ENCODE data around the gene ITPRIPL2. TPM values are rescaled to one million over a fixed set of nuclear protein-coding genes. Genes with fewer than 3 reads are reported as not detected.
A peak's percentile ranks its signal among the peaks of the same experiment; 100 is the strongest.

ITPRIPL2 gene
- 29.2 TPM for total RNA-seq

DNA sequence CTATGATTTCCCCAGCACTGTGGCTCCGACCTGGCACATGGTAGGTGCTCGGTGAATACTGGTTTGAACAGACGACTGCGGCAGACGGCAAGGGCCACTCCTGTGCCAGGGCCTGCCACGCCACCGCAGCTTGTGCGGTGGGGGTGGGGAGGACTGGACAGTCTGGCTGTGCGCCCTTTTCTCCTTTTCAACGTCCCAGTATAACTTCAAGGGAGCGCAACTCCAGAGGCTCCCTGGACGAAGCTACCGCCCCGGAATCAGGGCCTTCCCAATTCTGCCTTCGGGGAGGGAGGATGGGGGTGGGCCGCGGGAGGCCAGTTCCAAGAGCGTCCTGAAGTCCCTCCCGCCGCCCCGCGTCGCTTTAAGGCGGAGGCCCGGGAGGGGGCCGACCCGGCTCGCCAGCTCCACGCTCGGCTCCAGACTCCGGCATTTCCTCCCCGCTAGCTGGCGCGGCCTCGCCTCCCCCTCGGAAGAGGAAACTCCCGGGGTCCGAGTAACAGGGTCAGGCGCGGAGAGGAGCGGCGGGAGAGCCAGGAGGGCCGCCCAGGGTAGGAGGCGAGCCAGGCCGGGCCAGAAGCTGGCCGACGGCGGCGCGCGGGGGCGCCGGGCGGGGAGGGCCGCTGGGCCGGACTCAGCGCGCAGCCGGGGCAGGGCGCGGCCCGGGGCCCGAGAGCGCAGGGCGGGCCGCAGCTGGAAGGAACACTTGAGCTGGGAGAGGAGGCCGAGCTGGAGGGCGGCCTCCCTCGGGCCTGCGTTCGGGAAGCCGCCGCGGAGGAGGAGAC lies at the start of gene ITPRIPL2:
ITPRIPL2 (plus strand) TSS at position 388 of the 782 bp plus-strand sequence. CDS start 498 bp downstream, outside the sequence.
- ATAC-seq = peak; percentile 68

GRCh38 chr16:19066988-19067348 lies 46.8 kb upstream of the ITPRIPL2 start:
- no peak for ATAC-seq

- ATAC-seq = peak; percentile 99
Measured at GRCh38 chr16:19067349-19068236, 46.2 kb upstream of the ITPRIPL2 start, which contains the start of gene COQ7. Gene COQ7 (plus strand): TSS chr16:19067614. CDS start chr16:19067665, 51 bp downstream.

DNA sequence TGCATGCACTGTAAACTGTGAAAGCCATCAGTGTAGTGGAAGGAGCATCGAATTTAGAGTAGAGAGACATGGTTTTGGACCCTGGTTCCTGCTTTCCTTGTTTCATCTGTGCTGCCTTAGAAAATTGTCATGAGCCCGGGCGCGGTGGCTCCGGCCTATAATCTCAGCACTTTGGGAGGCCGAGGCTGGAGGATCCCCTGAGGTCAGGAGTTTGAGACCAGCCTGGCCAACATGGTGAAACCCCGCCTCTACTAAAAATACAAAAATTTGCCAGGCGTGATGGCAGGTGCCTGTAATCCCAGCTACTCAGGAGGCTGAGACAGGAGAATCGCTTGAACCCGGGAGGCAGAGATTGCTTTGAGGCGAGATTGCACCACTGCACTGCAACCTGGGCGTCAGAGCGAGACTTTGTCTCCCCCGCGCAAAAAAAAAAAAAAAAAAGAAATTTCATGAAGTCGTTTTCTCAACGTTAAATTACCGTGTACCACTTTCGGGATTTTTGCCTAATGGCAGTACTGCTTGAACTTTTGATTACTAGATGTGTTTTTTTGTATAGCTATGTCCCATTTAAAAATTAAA lies 45.4 kb upstream of the ITPRIPL2 start:
- ATAC-seq = no peak

DNA sequence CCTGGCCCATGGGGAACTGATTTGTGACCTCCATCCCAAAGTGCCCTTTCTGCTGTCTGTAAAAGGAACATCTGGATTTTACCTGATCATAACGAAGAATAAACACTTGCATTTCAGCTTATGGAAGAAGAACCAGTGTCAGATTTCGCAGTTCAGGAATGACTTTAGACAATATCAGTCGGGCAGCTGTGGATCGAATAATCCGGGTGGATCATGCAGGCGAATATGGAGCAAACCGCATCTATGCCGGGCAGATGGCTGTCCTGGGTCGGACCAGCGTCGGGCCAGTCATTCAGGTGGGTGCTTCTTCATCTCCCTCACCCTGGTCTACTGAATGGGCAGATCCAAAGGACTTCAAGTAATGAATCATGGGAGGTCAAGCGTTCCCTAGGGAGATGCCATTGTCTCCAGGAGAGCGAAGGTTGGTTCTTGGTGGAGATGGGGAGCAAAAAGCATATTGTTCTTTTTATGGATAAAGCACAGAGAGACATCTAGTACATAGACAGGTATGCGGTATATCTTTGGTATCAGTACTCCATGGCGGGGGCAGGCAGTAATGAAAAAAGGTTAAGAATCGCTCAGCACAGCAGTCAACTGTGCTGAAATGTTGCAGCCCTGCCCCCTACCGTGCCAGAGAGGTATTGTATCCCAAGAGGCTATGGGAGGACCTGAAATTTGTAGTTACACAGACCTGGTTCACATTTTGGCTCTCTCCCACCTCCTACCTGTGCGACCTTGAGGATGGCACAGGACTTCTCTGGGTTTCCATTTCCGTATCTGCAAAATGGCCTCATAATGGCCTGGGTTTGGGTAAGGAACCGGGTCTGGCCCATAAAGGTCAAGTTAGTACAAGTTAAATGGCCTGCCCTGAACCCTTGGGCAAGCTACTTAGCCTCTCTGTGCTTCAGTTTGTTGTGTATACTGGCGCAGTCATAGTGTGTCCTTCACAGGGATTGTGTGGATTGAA lies 41.7 kb upstream of the ITPRIPL2 start:
- ATAC-seq = peak; percentile 17

- ATAC-seq = no peak
Measured at GRCh38 chr16:19073344-19073743, 40.4 kb upstream of the ITPRIPL2 start.

DNA sequence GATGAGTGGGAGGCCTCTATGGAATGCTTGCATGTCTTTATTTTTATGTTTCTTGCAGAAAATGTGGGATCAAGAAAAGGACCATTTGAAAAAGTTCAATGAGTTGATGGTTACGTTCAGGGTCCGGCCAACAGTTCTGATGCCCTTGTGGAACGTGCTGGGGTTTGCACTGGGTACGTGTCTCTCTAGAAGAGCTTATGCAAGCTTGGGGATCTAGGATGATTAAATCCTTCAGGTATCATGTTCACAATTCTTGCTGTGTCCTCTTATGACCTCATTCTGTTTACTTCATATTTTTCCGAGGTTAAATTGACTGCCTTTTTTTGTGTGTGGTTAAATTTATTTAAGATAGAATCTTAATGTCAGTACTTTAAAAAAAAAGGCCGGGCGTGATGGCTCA lies 39.9 kb upstream of the ITPRIPL2 start:
- no peak for ATAC-seq

- no peak for ATAC-seq
Measured at GRCh38 chr16:19075511-19075910, 38.3 kb upstream of the ITPRIPL2 start.

GRCh38 chr16:19077879-19078278 lies 35.9 kb upstream of the ITPRIPL2 start:
- no peak for ATAC-seq

- no peak for ATAC-seq
Measured at GRCh38 chr16:19083670-19084069, 30.1 kb upstream of the ITPRIPL2 start.

DNA sequence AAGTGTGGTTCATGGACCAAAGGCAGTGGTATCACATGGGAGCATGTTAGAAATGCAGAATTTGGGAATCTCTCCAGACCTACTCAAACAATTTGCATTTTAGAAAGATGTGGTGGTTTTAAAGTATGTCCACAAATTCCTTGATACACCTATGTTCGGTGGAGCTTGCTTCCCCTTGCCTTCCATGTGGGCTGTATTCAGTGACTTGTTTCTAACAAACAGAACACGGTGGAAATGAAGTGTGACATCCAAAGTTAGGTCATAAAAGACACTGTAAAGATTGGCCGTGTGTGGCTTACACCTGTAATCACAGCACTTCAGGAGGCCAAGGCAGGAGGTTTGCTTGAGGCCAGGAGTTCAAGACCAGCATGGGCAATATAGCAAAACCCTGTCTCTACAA lies 29.6 kb upstream of the ITPRIPL2 start:
- no peak for ATAC-seq

- ATAC-seq = no peak
Measured at GRCh38 chr16:19084879-19085278, 28.9 kb upstream of the ITPRIPL2 start.

DNA sequence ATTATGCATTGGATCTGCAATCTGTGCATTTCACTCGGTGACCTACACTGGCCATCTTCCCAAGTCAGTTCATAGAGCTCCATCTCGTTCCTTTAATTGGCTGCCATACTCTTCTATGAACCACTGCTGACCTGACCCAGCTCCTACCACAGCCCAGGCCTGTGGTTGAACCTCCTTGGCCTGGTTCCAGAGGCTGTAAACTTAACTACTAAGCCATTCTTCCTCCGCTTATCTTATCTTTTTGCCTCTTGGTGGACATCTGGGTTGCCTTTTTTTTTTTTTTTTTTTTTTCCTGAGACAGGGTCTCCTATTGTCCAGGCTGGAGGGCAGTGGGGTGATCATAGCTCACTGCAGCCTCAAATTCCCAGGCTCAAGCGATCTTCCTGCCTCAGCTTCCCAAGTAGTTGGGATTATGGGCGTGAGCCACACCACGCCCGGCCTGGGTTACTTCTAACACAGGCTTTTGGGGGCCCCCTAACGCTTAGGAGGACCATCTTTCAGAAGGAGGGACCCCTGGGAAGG lies 28.0 kb upstream of the ITPRIPL2 start:
- no peak for ATAC-seq

DNA sequence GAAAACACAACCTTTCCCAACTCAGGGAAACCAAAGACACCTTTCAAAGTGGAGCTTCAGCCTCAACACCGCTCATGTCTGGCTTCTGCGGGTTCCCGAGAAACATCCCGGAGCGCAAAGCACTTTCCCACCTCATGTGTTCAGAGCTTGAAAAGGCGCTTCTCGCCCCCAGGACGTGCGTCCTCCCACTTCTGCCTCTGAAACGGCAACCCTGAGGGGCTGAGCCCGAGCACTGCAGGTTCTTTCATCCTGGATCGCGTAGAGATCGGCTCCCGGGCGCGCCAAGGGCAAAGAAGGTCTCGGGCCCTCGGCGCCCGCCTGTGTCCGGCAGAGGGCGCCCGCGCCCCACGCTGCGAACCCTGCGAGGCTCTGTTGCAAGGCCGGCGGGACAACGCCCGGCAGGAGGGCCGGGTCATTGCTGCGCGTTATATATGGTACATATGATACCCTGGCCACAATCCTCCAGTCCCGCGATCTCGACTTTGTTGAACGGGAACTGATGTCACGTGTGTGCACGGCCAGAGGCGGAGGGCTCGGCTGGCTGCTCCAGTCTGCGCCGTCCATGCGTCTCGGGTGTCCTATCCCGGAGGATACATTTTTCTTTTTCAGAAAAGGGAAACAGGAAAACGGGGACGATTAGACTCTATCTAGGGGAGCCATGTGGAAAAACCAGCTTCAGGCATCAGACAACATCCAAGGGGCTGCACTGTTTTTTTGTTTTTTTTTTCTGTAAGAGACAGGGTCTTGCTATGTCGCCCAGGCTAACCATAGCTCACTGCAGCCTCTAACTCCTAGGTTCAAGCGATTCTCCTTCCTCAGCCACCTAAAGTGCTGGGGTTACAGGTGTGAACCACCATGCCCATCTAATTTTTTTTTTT lies 27.2 kb upstream of the ITPRIPL2 start:
- peak; percentile 97 for ATAC-seq

DNA sequence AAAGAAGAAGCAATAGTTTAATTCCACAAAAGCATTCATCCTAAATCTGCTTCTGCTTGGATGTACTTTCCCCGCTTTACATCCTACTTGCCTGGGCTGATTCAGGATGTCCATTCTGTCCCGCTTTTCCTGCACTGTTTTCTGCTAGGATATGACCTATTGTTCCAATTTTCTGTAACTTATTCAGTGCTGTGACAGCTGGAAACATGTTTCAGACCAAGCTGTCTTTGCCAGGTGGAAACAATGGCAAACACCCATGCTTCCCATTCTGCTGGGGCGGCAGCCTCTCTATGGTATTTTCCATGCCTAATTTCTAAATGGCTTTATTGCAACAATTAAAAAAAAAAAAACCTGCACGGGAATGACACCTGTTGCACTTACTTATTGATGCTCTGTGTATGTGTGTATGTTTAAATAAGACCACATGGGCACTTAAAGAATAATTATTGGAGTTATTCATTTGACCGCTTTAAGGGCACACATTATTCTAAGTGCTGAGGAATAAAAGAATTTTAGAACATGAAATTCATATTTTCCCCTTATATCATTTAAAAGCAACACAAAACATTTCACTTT lies 25.3 kb upstream of the ITPRIPL2 start:
- ATAC-seq = no peak

DNA sequence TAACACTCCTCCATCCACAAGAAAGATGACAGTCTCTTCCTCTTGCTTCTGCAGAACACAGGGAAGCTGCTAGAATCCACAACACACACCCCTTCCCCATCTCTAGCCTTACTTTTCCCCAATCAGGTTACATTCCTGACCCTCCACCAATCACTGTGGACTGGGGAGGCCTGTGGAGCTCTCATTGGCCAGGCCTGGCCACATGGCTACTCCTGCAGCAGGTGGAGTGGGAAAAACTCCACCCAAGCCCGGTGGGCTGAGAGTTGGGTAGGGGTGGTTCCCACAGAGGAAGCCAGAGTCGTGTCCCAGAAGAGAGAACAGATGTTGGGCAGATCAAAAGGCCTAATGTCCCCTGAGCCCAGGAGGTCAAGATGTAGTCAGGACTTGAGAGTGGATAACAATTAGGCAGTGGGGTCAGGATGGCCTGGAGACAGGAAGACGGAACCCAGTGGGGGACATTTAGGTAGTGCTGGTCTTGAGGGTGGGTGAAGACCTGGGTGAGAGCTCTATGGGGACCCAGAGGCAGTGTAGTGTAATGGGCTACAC lies 24.3 kb upstream of the ITPRIPL2 start:
- no peak for ATAC-seq

DNA sequence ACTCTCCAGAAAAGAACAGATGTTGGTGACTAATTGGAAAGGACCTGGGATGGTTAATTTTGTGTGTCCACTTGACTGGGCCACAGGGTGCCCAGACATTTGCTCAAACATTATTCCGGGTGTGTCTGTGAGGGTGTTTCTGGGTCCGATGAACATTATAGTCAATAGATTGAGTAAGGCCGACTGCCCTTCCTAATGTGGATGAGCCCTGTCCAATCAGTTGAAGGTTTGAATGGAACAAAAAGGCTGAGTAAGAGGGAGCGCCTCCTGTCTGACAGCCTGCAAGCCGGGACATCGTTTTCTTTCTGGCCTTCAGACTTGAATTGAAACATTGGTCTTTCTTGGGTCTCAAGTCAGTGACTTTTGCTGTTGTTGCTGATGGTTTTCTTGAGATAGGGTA lies 22.8 kb upstream of the ITPRIPL2 start:
- ATAC-seq = no peak

GRCh38 chr16:19092653-19093410 lies 20.9 kb upstream of the ITPRIPL2 start:
- ATAC-seq = no peak

Measured in esophagus mucosa (tissue), 1 donor.